Naive B cell (primary cell): ENCODE data around the gene CUTC. TPM values are rescaled to one million over a fixed set of nuclear protein-coding genes. Genes with fewer than 3 reads are reported as not detected.

Experiments
- ATAC-seq, 2 donors: fragments of 150-1000 bp; cut with Tn5 transposase; 2 replicates each; pipeline ENCODE4 v1.10.0; 2021; ENCODE audit warnings: low read depth in 2 of 2, mild to moderate bottlenecking in 2 of 2, moderate library complexity in 2 of 2
- DNase-seq: peaks from one replicate; pipeline ENCODE4 v3.0.0; 2022
- H3K27ac Mint-ChIP-seq, 6 donors: one replicate each; pipeline ENCODE4 v1.8.0; 2020 to 2022; ENCODE audit warnings: mild to moderate bottlenecking in 6 of 6, mixed read lengths in 6 of 6, moderate library complexity in 5 of 6, inconsistent platforms in 2 of 6
- H3K27me3 Mint-ChIP-seq, 3 donors: one replicate each; pipeline ENCODE4 v1.8.0; 2021 to 2022; ENCODE audit warnings: mixed read lengths in 3 of 3, mild to moderate bottlenecking in 1 of 3
- H3K36me3 Mint-ChIP-seq, 2 donors: one replicate each; pipeline ENCODE4 v1.8.0; 2020 to 2022; ENCODE audit warnings: mixed read lengths in 2 of 2, inconsistent platforms in 1 of 2, mild to moderate bottlenecking in 1 of 2
- H3K4me1 Mint-ChIP-seq, 3 donors: one replicate each; pipeline ENCODE4 v1.8.0; 2020 to 2022; ENCODE audit warnings: mixed read lengths in 3 of 3, inconsistent platforms in 1 of 3, mild to moderate bottlenecking in 1 of 3, moderate library complexity in 1 of 3
- H3K4me3 Mint-ChIP-seq, 8 donors: one replicate each; pipeline ENCODE4 v1.8.0; 2020 to 2022; ENCODE audit warnings: mild to moderate bottlenecking in 8 of 8, mixed read lengths in 8 of 8, moderate library complexity in 8 of 8, inconsistent platforms in 2 of 8
- H3K9me3 Mint-ChIP-seq, 7 donors: one replicate each; pipeline ENCODE4 v1.8.0; 2020 to 2022; ENCODE audit warnings: mixed read lengths in 7 of 7, mild to moderate bottlenecking in 5 of 7, inconsistent platforms in 2 of 7, moderate library complexity in 1 of 7
- polyA plus RNA-seq, 6 donors: library from polyadenylated mRNA; unstranded; fragments of 300-500 nt; fragmentation: Illumina TruSeq; gene quantifications; one replicate each; pipeline ENCODE4 v1.2.3, GENCODE V29; 2021; ENCODE audit warnings: low read depth in 6 of 6

CUTC gene
- polyA plus RNA-seq, 6 donors from 2014 or later = 68.3 to 112 (median 73.7) TPM

GRCh38 chr10:99798031-99798430, 66.0 kb downstream of the CUTC start:
- no peak for DNase-seq
- ATAC-seq = no peak
- Mint-ChIP-seq H3K36me3 (peaks cover 20 to 25% of the 10 kb centered on the region in 2 donors), H3K4me1 (no peaks in the 10 kb centered on the region), H3K4me3 (no peak overlapping the region), H3K27ac (peak overlapping the region in 1 of 6 donors; percentile 70), H3K27me3 (no peaks in the 10 kb centered on the region), H3K9me3 (no peaks in the 10 kb centered on the region)

GRCh38 chr10:99798920-99799319, 66.9 kb downstream of the CUTC start:
- DNase-seq (no peak), ATAC-seq (no peak)
- no peaks in the 10 kb centered on the region for H3K4me1 Mint-ChIP-seq
- peaks cover 14 to 18% of the 10 kb centered on the region in 2 donors for H3K36me3 Mint-ChIP-seq
- no peaks in the 10 kb centered on the region for H3K9me3 Mint-ChIP-seq
- no peak overlapping the region for H3K4me3 Mint-ChIP-seq
- H3K27ac Mint-ChIP-seq = no peak overlapping the region
- no peaks in the 10 kb centered on the region for H3K27me3 Mint-ChIP-seq

GRCh38 chr10:99799613-99800012, 67.6 kb downstream of the CUTC start:
- DNase-seq (no peak), ATAC-seq (no peak)
- H3K9me3 Mint-ChIP-seq = no peaks in the 10 kb centered on the region
- H3K27ac Mint-ChIP-seq = no peak overlapping the region
- no peaks in the 10 kb centered on the region for H3K4me1 Mint-ChIP-seq
- H3K4me3 Mint-ChIP-seq = no peak overlapping the region
- H3K36me3 Mint-ChIP-seq = peaks cover 18 to 21% of the 10 kb centered on the region in 2 donors
- H3K27me3 Mint-ChIP-seq = no peaks in the 10 kb centered on the region

GRCh38 chr10:99804471-99804870, 72.4 kb downstream of the CUTC start:
- Mint-ChIP-seq H3K27me3 (no peaks in the 10 kb centered on the region), H3K4me1 (no peaks in the 10 kb centered on the region), H3K36me3 (peaks cover 0 to 11% of the 10 kb centered on the region in 2 donors), H3K27ac (no peak overlapping the region), H3K9me3 (no peaks in the 10 kb centered on the region), H3K4me3 (peak overlapping the region in 1 of 8 donors; percentile 22)
- DNase-seq (no peak), ATAC-seq (no peak)

- ATAC-seq (no peak), DNase-seq (no peak)
- Mint-ChIP-seq H3K27me3 (no peaks in the 10 kb centered on the region), H3K4me3 (no peak overlapping the region), H3K9me3 (no peaks in the 10 kb centered on the region), H3K4me1 (no peaks in the 10 kb centered on the region), H3K36me3 (peaks cover 0 to 11% of the 10 kb centered on the region in 2 donors), H3K27ac (peak overlapping the region in 1 of 6 donors; percentile 22)
Observed at GRCh38 chr10:99805190-99805589, 73.2 kb downstream of the CUTC start.

Other genes starting within 250 kb of the CUTC start
- gene NKX2-3, start 199.3 kb upstream of the CUTC start, polyA plus RNA-seq = not detected
- gene SLC25A28, start 111.8 kb upstream of the CUTC start, polyA plus RNA-seq = 10 to 100 TPM; 18.0 to 47.8 (median 28.4) TPM
- under 1 TPM in 5 of 6 donors, not detected in 1; 0.32 to 0.85 (median 0.55) TPM for gene ENTPD7, start 72.7 kb upstream of the CUTC start, polyA plus RNA-seq
- gene COX15, start 107 bp upstream of the CUTC start, polyA plus RNA-seq = 10 to 100 TPM; 34.9 to 61.5 (median 42.1) TPM
- 1 to 10 TPM in 2 of 6 donors, under 1 TPM in 3, not detected in 1; 0.44 to 1.5 (median 0.63) TPM for gene ABCC2, start 50.4 kb downstream of the CUTC start, polyA plus RNA-seq